CD14-positive monocyte (primary cell): ENCODE measurements around the gene NAP1L4. TPM values are rescaled to one million over a fixed set of nuclear protein-coding genes. Genes with fewer than 3 reads are reported as not detected.

Experiments
- DNase-seq, 3 donors: peaks; one replicate each; pipeline ENCODE4 v3.0.0-alpha.2; 2011 to 2022
- H2AFZ ChIP-seq: 2 replicates; pipeline ENCODE4 v1.6.0; 2012; ENCODE audit warnings: mild to moderate bottlenecking, low read depth, low read length, inconsistent platforms; ENCODE audit not compliant: insufficient read depth, poor library complexity, severe bottlenecking
- H3K27ac ChIP-seq, 2 donors: 1 replicate in 1 of 2; 2 replicates in 1 of 2; pipeline ENCODE4 v1.5.1; 2012 to 2013; ENCODE audit warnings: low read length in 2 of 2, control low read depth in 1 of 2, inconsistent platforms in 1 of 2, low read depth in 1 of 2, mild to moderate bottlenecking in 1 of 2
- H3K27me3 ChIP-seq, 2 donors: one replicate each; pipeline versions ENCODE4 v1.6.0 to v1.6.1; 2011 to 2013; ENCODE audit warnings: low read length in 2 of 2; ENCODE audit not compliant: control insufficient read depth in 2 of 2, insufficient read depth in 2 of 2
- H3K36me3 ChIP-seq, 2 donors: replicated peaks in 1 of 2; 1 replicate in 1 of 2; 2 replicates in 1 of 2; pipeline versions ENCODE4 v1.5.1 to v1.6.1; 2012 to 2013; ENCODE audit warnings: low read length in 2 of 2, control low read depth in 1 of 2, inconsistent platforms in 1 of 2, mild to moderate bottlenecking in 1 of 2; ENCODE audit not compliant: insufficient read depth in 2 of 2, control insufficient read depth in 1 of 2
- H3K4me1 ChIP-seq, 2 donors: 1 replicate in 1 of 2; 2 replicates in 1 of 2; pipeline versions ENCODE4 v1.5.1 to v1.6.1; 2012 to 2013; ENCODE audit warnings: low read length in 2 of 2, control low read depth in 1 of 2, inconsistent platforms in 1 of 2, mild to moderate bottlenecking in 1 of 2, moderate library complexity in 1 of 2; ENCODE audit not compliant: insufficient read depth in 2 of 2, control insufficient read depth in 1 of 2
- H3K4me2 ChIP-seq: replicated peaks from 2 replicates; pipeline ENCODE3; 2012; ENCODE audit warnings: low read length, moderate library complexity, mild to moderate bottlenecking; ENCODE audit not compliant: poor library complexity, severe bottlenecking; ENCODE audit errors: extremely low read depth
- H3K4me3 ChIP-seq, 3 experiments: fragments of 200-600 bp in 1 of 3; sonication (generic) in 1 of 3; replicated peaks in 1 of 3; 1 replicate in 2 of 3; 2 replicates in 1 of 3; pipeline ENCODE4 v1.5.1; 2011 to 2013; ENCODE audit warnings: low read length in 3 of 3, mild to moderate bottlenecking in 3 of 3, control low read depth in 2 of 3, low read depth in 2 of 3, inconsistent platforms in 1 of 3, moderate library complexity in 1 of 3
- H3K79me2 ChIP-seq: 2 replicates; pipeline ENCODE4 v1.6.0; 2012; ENCODE audit warnings: mild to moderate bottlenecking, control low read depth, inconsistent platforms, low read length, moderate library complexity; ENCODE audit not compliant: insufficient read depth
- H3K9ac ChIP-seq: 2 replicates; pipeline ENCODE4 v1.6.0; 2017; ENCODE audit warnings: low read length, mild to moderate bottlenecking; ENCODE audit not compliant: insufficient read depth, poor library complexity, severe bottlenecking
- H3K9me3 ChIP-seq, 2 donors: replicated peaks in 1 of 2; 1 replicate in 1 of 2; 2 replicates in 1 of 2; pipeline versions ENCODE4 v1.5.1 to v1.6.1; 2012 to 2013; ENCODE audit warnings: low read length in 2 of 2, control low read depth in 1 of 2; ENCODE audit not compliant: control insufficient read depth in 1 of 2, insufficient read depth in 1 of 2
- H4K20me1 ChIP-seq: 2 replicates; pipeline ENCODE4 v1.6.0; 2012; ENCODE audit warnings: mild to moderate bottlenecking, low read length, control low read depth, moderate library complexity; ENCODE audit not compliant: insufficient read depth
- H3K27ac Mint-ChIP-seq, 7 donors: one replicate each; pipeline ENCODE4 v1.8.0; 2020; ENCODE audit warnings: mild to moderate bottlenecking in 7 of 7, mixed read lengths in 7 of 7, moderate library complexity in 6 of 7, inconsistent platforms in 2 of 7
- H3K27me3 Mint-ChIP-seq, 3 donors: one replicate each; pipeline ENCODE4 v1.8.0; 2021 to 2022; ENCODE audit warnings: low read depth in 3 of 3, mild to moderate bottlenecking in 3 of 3, mixed read lengths in 3 of 3, moderate library complexity in 3 of 3, inconsistent platforms in 1 of 3
- H3K36me3 Mint-ChIP-seq, 2 donors: one replicate each; pipeline ENCODE4 v1.8.0; 2020; ENCODE audit warnings: mixed read lengths in 2 of 2, inconsistent platforms in 1 of 2, mild to moderate bottlenecking in 1 of 2
- H3K4me1 Mint-ChIP-seq: one replicate; pipeline ENCODE4 v1.8.0; 2020; ENCODE audit warnings: mild to moderate bottlenecking, mixed read lengths
- H3K4me3 Mint-ChIP-seq, 2 donors: one replicate each; pipeline ENCODE4 v1.8.0; 2020; ENCODE audit warnings: mild to moderate bottlenecking in 2 of 2, mixed read lengths in 2 of 2, moderate library complexity in 1 of 2
- H3K9me3 Mint-ChIP-seq, 7 donors: one replicate each; pipeline ENCODE4 v1.8.0; 2020 to 2022; ENCODE audit warnings: mixed read lengths in 7 of 7, mild to moderate bottlenecking in 6 of 7, moderate library complexity in 6 of 7, inconsistent platforms in 2 of 7
- CTCF ChIP-seq: fragments of 200-600 bp; IDR thresholded peaks from one replicate; pipeline ENCODE4 v1.8.0; 2022; ENCODE audit warnings: antibody characterized with exemption, mild to moderate bottlenecking
- WGBS: methylation state at CpG from one replicate; pipeline ENCODE4 v1.1.5; 2013; ENCODE audit warnings: missing lambda C conversion rate; ENCODE audit not compliant: insufficient coverage; 5-methylcytosine and 5-hydroxymethylcytosine counted together
- intact Hi-C, 2 donors: fragments of 100-400 bp; cut with micrococcal nuclease; formaldehyde crosslinking; loops; one replicate each; pipeline versions ENCODE4 v1.15.0 to v1.15.1; 2023
- polyA minus RNA-seq: library from RNA; depleted of rRNA, polyadenylated mRNA; stranded (reverse); fragments of >200 nt; gene quantifications from 2 replicates; pipeline ENCODE4 v1.2.3, GENCODE V29; 2012
- polyA plus RNA-seq, 3 donors: library from polyadenylated mRNA; depleted of rRNA in 1 of 3; unstranded in 2 of 3; stranded (reverse) in 1 of 3; fragments of 300-500 nt in 2 of 3; fragments of >200 nt in 1 of 3; fragmentation: Illumina TruSeq in 2 of 3; gene quantifications; 1 replicate in 2 of 3; 2 replicates in 1 of 3; pipeline ENCODE4 v1.2.3, GENCODE V29; 2012 to 2021
- total RNA-seq, 12 experiments: library from RNA in 1 of 12; stranded (reverse) in 1 of 12; fragments of 120-200 nt in 1 of 12; gene quantifications; one replicate each; pipeline ENCODE4 v1.2.4 and lab custom pipeline; 2013 to 2026; ENCODE audit warnings: mixed read lengths in 6 of 12, inconsistent platforms in 1 of 12

Gene NAP1L4
- 57.3 TPM for total RNA-seq (2013)
- polyA plus RNA-seq (10 to 100 TPM; 42.1 to 44.9 (median 44.9) TPM), polyA minus RNA-seq (22.6 and 36.3 TPM in 2 replicates), total RNA-seq (lab: John Stamatoyannopoulos, UW) (31.8 to 82.2 (median 50.5) reads per million in 11 experiments)

- H3K4me3 ChIP-seq, result peak within 1 kb of the TSS; percentile 75 to 90 (median 86)
- H3K36me3 ChIP-seq, result no peaks in the 10 kb centered on the region
- H2AFZ ChIP-seq, result peak within 1 kb of the TSS; percentile 97
- Mint-ChIP-seq H3K4me1 (peaks cover 45% of the 10 kb centered on the region), H3K9me3 (no peaks in the 10 kb centered on the region), H3K4me3 (peak within 1 kb of the TSS; percentile 97 to 99), H3K27ac (peak within 1 kb of the TSS; percentile 94 to 99 (median 98)), H3K36me3 (no peaks in the 10 kb centered on the region), H3K27me3 (peaks cover 0 to 2% (median 1%) of the 10 kb centered on the region in 3 donors)
- H3K4me2 ChIP-seq, result peak within 1 kb of the TSS; percentile 82
- H3K79me2 ChIP-seq, result peaks cover 44% of the 10 kb centered on the region
- TF ChIP-seq CTCF, result no peak
- no peaks in the 10 kb centered on the region for H3K27me3 ChIP-seq
- no peaks in the 10 kb centered on the region for H3K9me3 ChIP-seq
- peaks cover 23% of the 10 kb centered on the region for H4K20me1 ChIP-seq
- H3K9ac ChIP-seq, result peak within 1 kb of the TSS; percentile 86
- peak within 1 kb of the TSS; percentile 83 to 87 for H3K27ac ChIP-seq
- peaks cover 38 to 48% of the 10 kb centered on the region in 2 donors for H3K4me1 ChIP-seq
- intact Hi-C loops, result loop anchor here (1.0 to 5.0 kb wide), 4 partner anchors 21 to 60 kb away; no protein-coding TSS in a partner anchor
- peak; percentile 93 to 96 (median 93) for DNase-seq
- WGBS, result under 1% methylated on average over 77 of the region's 77 CpGs
These were observed at the start of gene NAP1L4 for GRCh38 chr11:2992234-2992996. NAP1L4 (minus strand) TSS chr11:2992329; CDS start chr11:2979220, 13,109 bp downstream.

GRCh38 chr11:3040881-3041280 is 48.8 kb upstream of the NAP1L4 start:
- peaks cover 27% of the 10 kb centered on the region for H3K4me1 Mint-ChIP-seq
- no peak overlapping the region for H3K4me2 ChIP-seq
- H3K9ac ChIP-seq, result no peak overlapping the region
- H2AFZ ChIP-seq, result no peak overlapping the region
- no peak overlapping the region for H3K4me3 Mint-ChIP-seq
- H3K27me3 ChIP-seq, result no peaks in the 10 kb centered on the region
- no peak overlapping the region for H3K27ac ChIP-seq
- H3K27ac Mint-ChIP-seq, result peak overlapping the region in 3 of 7 donors; percentile 13 to 50 (median 46)
- H3K4me3 ChIP-seq, result no peak overlapping the region
- peaks cover 71 to 90% of the 10 kb centered on the region in 2 donors for H3K36me3 Mint-ChIP-seq
- H3K9me3 Mint-ChIP-seq, result no peaks in the 10 kb centered on the region
- no peak for TF ChIP-seq CTCF
- DNase-seq, result no peak
- intact Hi-C loops, result no loop called here
- H3K36me3 ChIP-seq, result peaks cover 56 to 88% of the 10 kb centered on the region in 2 donors
- H3K79me2 ChIP-seq, result peaks cover 29% of the 10 kb centered on the region
- H3K27me3 Mint-ChIP-seq, result peaks cover 0 to 2% (median 0%) of the 10 kb centered on the region in 3 donors
- H3K4me1 ChIP-seq, result peaks cover 25% of the 10 kb centered on the region in 2 donors
- peaks cover 48% of the 10 kb centered on the region for H4K20me1 ChIP-seq
- WGBS, result 100% methylated on average over 2 of the region's 9 CpGs
- no peaks in the 10 kb centered on the region for H3K9me3 ChIP-seq
